22Rv1 (cell line): ENCODE results near the gene LYPD5.
"Not testable (repeated sequence)": the region's sequence is repeated elsewhere in the genome, so short reads cannot be mapped to it uniquely, and the experiment has no call there.

ENCODE experiments used
- ZFX ChIP-seq: fragments of 450-650 bp; IDR thresholded peaks from 2 replicates; pipeline ENCODE4 v1.6.1; 2017; ENCODE audit warnings: antibody characterized with exemption, borderline replicate concordance
- TF ChIP-seq, protein P1 (sequence below): fragments of 450-650 bp; IDR thresholded peaks from 2 replicates; pipeline ENCODE4 v1.5.1; 2017; ENCODE audit warnings: mild to moderate bottlenecking

DNA sequence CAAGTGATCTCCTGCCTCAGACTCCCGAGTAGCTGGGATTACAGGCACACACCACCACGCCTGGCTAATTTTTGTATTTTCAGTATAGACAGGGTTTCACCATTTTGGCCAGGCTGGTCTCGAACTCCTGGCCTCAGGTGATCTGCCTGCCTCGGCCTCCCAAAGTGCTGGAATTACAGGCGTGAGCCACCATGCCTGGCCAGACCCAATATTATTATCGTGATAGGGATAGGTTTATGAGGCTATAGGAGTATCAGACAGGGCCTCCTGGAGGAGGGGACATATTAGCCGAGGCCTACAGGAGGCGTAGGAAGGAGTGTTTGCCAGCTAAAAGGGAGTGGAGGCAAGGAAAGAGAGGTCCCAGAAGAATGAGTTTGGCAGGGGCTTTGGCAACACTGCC is 37.6 kb downstream of the LYPD5 start:
- TF ChIP-seq, protein P1, sequence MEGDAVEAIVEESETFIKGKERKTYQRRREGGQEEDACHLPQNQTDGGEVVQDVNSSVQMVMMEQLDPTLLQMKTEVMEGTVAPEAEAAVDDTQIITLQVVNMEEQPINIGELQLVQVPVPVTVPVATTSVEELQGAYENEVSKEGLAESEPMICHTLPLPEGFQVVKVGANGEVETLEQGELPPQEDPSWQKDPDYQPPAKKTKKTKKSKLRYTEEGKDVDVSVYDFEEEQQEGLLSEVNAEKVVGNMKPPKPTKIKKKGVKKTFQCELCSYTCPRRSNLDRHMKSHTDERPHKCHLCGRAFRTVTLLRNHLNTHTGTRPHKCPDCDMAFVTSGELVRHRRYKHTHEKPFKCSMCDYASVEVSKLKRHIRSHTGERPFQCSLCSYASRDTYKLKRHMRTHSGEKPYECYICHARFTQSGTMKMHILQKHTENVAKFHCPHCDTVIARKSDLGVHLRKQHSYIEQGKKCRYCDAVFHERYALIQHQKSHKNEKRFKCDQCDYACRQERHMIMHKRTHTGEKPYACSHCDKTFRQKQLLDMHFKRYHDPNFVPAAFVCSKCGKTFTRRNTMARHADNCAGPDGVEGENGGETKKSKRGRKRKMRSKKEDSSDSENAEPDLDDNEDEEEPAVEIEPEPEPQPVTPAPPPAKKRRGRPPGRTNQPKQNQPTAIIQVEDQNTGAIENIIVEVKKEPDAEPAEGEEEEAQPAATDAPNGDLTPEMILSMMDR, result not testable (repeated sequence)
- TF ChIP-seq ZFX, result not testable (repeated sequence)
